Tibial artery (tissue), 4 donors: ENCODE results near the gene MAP3K20.

Experiments
- DNase-seq, 2 donors: peaks; one replicate each; pipeline ENCODE4 v3.0.0-alpha.2; 2019
- H3K27ac ChIP-seq, 2 donors: fragments of 200-600 bp; sonication (generic) in 1 of 2; 1 replicate in 1 of 2; 2 replicates in 1 of 2; pipeline ENCODE4 v1.5.1; 2018 to 2019; ENCODE audit warnings: mild to moderate bottlenecking in 1 of 2
- H3K27me3 ChIP-seq, 2 donors: fragments of 200-600 bp; sonication (generic) in 1 of 2; one replicate each; pipeline versions ENCODE4 v1.5.1 to v1.6.0; 2016 to 2019
- H3K36me3 ChIP-seq, 3 donors: fragments of 200-600 bp; sonication (generic) in 2 of 3; one replicate each; pipeline ENCODE4 v1.5.1; 2016 to 2019; ENCODE audit warnings: mild to moderate bottlenecking in 2 of 3
- H3K4me1 ChIP-seq, 4 donors: fragments of 200-600 bp; sonication (generic) in 2 of 4; 1 replicate in 3 of 4; 2 replicates in 1 of 4; pipeline ENCODE4 v1.5.1; 2016 to 2019
- H3K4me3 ChIP-seq, 2 donors: fragments of 200-600 bp; sonication (generic) in 1 of 2; 1 replicate in 1 of 2; 2 replicates in 1 of 2; pipeline ENCODE4 v1.5.1; 2018 to 2019; ENCODE audit warnings: mild to moderate bottlenecking in 2 of 2
- H3K9me3 ChIP-seq, 3 donors: fragments of 200-600 bp; sonication (generic) in 1 of 3; one replicate each; pipeline ENCODE4 v1.5.1; 2016 to 2019
- intact Hi-C: fragments of 100-400 bp; cut with DNase I; formaldehyde crosslinking; loops from one replicate; pipeline ENCODE4 v1.15.0; 2023; ENCODE audit warnings: low total_unique reads
- TF ChIP-seq, protein P1 (sequence below), 2 experiments: fragments of 200-600 bp in 1 of 2; fragments of 450-650 bp in 1 of 2; IDR thresholded peaks; one replicate each; pipeline ENCODE4 v1.5.1; 2017 to 2019; ENCODE audit warnings: antibody characterized with exemption in 2 of 2, mild to moderate bottlenecking in 1 of 2, moderate library complexity in 1 of 2

Gene MAP3K20

DNA sequence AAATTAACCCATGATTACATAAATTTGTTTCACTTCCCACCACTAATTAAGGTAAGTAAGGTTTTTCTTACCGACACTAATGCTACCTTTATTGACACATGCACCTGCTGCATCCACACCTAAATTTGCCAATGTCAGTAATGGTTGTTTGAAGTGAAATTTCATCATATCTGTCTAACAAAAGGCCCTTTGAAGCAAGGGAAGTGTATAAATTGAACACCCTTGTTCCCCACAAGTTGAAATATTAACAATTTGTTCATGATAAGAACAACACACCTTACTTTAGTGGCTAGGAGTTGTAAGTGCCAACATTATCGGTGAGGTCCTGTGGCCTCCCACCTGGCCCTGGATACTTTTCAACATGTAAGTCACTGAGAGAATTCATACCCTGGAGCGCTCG lies 162.7 kb downstream of the MAP3K20 start:
- TF ChIP-seq, protein P1, sequence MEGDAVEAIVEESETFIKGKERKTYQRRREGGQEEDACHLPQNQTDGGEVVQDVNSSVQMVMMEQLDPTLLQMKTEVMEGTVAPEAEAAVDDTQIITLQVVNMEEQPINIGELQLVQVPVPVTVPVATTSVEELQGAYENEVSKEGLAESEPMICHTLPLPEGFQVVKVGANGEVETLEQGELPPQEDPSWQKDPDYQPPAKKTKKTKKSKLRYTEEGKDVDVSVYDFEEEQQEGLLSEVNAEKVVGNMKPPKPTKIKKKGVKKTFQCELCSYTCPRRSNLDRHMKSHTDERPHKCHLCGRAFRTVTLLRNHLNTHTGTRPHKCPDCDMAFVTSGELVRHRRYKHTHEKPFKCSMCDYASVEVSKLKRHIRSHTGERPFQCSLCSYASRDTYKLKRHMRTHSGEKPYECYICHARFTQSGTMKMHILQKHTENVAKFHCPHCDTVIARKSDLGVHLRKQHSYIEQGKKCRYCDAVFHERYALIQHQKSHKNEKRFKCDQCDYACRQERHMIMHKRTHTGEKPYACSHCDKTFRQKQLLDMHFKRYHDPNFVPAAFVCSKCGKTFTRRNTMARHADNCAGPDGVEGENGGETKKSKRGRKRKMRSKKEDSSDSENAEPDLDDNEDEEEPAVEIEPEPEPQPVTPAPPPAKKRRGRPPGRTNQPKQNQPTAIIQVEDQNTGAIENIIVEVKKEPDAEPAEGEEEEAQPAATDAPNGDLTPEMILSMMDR (IDR thresholded peaks at IDR 0.05) = no peak
- Histone ChIP-seq H3K9me3 (no peaks in the 10 kb centered on the region), H3K4me1 (no peaks in the 10 kb centered on the region), H3K36me3 (peaks cover 46 to 74% (median 68%) of the 10 kb centered on the region in 3 donors), H3K27ac (no peak overlapping the region), H3K27me3 (no peaks in the 10 kb centered on the region), H3K4me3 (no peak overlapping the region)
- DNase-seq = no peak
- intact Hi-C loops = no loop called here

DNA sequence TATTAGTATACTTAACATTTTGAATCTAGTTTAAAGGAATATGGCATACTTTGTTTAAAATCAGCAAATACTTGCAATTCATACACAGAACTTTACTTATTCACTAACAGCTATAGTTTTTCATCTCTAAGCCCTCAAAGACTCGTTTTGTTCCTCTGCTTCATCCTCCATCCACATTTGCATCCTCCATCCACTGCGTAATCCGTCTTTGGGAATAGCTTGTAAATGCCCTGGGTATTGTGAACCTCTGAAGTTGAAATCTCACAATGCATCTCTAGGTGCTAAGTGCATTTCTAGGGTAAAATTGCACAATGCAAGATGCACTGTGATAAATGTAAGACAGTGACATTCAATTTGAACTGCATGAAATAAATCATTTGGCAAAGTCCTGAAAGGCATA lies 163.2 kb downstream of the MAP3K20 start:
- intact Hi-C loops = no loop called here
- TF ChIP-seq, protein P1 (IDR thresholded peaks at IDR 0.05) = no peak
- no peaks in the 10 kb centered on the region for H3K27me3 ChIP-seq
- peaks cover 42 to 74% (median 65%) of the 10 kb centered on the region in 3 donors for H3K36me3 ChIP-seq
- H3K4me3 ChIP-seq = no peak overlapping the region
- no peak for DNase-seq
- no peak overlapping the region for H3K27ac ChIP-seq
- no peaks in the 10 kb centered on the region for H3K9me3 ChIP-seq
- H3K4me1 ChIP-seq = no peaks in the 10 kb centered on the region

DNA sequence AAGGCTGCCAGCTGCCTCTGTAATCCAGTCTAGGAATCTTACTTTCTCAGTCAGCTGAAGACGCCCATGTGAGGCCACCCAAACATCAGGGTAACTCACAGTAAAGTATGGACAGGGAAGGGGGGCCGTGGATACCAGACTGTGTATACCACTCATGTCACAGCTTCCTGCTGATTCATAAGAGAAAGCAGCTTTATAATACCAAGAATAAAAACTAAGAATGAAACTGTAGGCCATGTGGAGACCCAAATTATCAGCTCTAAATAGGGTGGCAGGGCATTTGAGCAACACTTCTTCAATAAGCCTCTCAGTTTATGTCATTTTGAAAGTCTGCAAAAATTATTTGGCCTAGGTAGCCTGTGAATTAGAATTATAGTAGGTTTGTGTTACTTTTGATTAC lies 164.0 kb downstream of the MAP3K20 start:
- no peaks in the 10 kb centered on the region for H3K4me1 ChIP-seq
- H3K36me3 ChIP-seq = peaks cover 36 to 70% (median 57%) of the 10 kb centered on the region in 3 donors
- no peak overlapping the region for H3K27ac ChIP-seq
- no peaks in the 10 kb centered on the region for H3K27me3 ChIP-seq
- intact Hi-C loops = no loop called here
- no peaks in the 10 kb centered on the region for H3K9me3 ChIP-seq
- H3K4me3 ChIP-seq = no peak overlapping the region
- DNase-seq = no peak
- TF ChIP-seq, protein P1 (IDR thresholded peaks at IDR 0.05) = no peak

DNA sequence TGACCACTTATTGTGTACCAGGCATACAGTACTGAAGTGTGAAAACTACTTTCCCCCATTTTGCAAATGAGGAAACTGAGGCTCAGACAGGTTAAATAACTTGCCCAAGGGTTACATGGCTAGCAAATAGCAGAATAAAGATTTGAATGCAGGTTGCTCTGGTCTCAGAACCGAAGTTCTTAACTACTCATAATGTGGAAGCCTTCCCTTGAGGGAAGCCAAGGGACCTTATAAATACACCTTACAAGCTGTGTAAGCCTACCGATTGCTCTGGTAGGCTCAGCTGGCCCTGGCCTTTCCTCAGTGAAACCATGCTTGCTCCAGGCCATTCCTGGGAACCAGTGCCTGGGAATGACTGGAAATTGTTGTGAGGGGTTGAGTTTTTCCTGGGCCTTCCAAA lies 164.4 kb downstream of the MAP3K20 start:
- DNase-seq = no peak
- Histone ChIP-seq H3K27me3 (no peaks in the 10 kb centered on the region), H3K36me3 (peaks cover 36 to 70% (median 52%) of the 10 kb centered on the region in 3 donors), H3K9me3 (no peaks in the 10 kb centered on the region), H3K4me3 (no peak overlapping the region), H3K27ac (no peak overlapping the region), H3K4me1 (no peaks in the 10 kb centered on the region)
- TF ChIP-seq, protein P1 (IDR thresholded peaks at IDR 0.05) = no peak
- intact Hi-C loops = no loop called here

DNA sequence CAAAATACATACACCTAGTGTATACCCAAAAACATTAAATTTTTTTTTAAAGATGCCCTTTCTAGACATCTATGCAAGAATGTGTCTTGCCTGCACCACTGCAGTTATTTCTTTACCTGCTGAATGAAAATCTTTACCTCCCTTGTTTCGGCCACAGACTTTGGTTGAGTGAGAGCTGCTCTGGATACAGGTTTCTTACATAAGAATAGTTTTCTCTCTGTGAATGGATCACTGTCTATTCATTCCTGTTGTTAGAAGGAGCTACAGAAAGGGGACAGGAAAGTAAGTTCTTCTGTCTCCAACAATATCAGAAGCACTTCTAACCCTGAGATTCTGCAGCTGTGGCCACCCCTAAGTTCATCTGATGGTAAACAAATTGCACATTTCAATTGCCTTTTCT lies 166.0 kb downstream of the MAP3K20 start:
- Histone ChIP-seq H3K4me3 (no peak overlapping the region), H3K27me3 (no peaks in the 10 kb centered on the region), H3K27ac (no peak overlapping the region), H3K36me3 (peaks cover 36 to 70% (median 45%) of the 10 kb centered on the region in 3 donors), H3K4me1 (no peaks in the 10 kb centered on the region), H3K9me3 (no peaks in the 10 kb centered on the region)
- intact Hi-C loops = no loop called here
- TF ChIP-seq, protein P1 (IDR thresholded peaks at IDR 0.05) = no peak
- no peak for DNase-seq

DNA sequence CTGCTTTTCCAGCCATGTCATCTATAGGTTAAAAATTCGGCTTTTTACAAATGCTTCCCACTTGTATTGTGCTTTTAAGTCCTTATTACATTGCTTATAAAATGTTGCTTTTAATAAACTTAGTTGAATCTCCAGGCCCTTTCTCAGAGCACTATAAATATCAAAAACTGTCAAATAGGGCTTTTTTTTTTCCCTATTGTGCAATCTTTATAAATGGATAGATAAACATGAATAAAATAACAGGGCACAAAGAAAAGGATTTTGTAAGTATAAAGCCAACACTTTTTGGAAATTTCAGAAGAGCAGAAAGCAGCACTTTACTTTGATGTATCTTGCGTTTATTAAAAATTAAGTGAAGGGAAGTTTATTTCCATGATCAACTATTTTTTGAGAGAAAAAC lies 171.5 kb downstream of the MAP3K20 start:
- DNase-seq = no peak
- Histone ChIP-seq H3K27ac (no peak overlapping the region), H3K9me3 (no peaks in the 10 kb centered on the region), H3K4me3 (no peak overlapping the region), H3K27me3 (no peaks in the 10 kb centered on the region), H3K4me1 (no peaks in the 10 kb centered on the region), H3K36me3 (peaks cover 0 to 19% (median 1%) of the 10 kb centered on the region in 3 donors)
- intact Hi-C loops = no loop called here
- TF ChIP-seq, protein P1 (IDR thresholded peaks at IDR 0.05) = no peak
